Chondrocyte (in vitro differentiated cells): Measurements from ENCODE around the gene SEMG2. TPM values are rescaled to one million over a fixed set of nuclear protein-coding genes. Genes with fewer than 3 reads are reported as not detected.

Source experiments
- DNase-seq: peaks from one replicate; pipeline ENCODE4 v3.0.0; 2021; ENCODE audit warnings: mixed read lengths, low spot score
- H3K27ac Mint-ChIP-seq: one replicate; pipeline ENCODE4 v1.8.0; 2021; ENCODE audit warnings: mild to moderate bottlenecking, moderate library complexity, mixed read lengths; ENCODE audit not compliant: unreplicated experiment
- H3K27me3 Mint-ChIP-seq: 2 replicates; pipeline ENCODE4 v1.8.0; 2021; ENCODE audit warnings: low read depth, mixed read lengths
- H3K36me3 Mint-ChIP-seq: 2 replicates; pipeline ENCODE4 v1.8.0; 2021; ENCODE audit warnings: low read depth, mixed read lengths
- H3K4me1 Mint-ChIP-seq: 2 replicates; pipeline ENCODE4 v1.8.0; 2021; ENCODE audit warnings: low read depth, mild to moderate bottlenecking, mixed read lengths
- H3K4me3 Mint-ChIP-seq: one replicate; pipeline ENCODE4 v1.8.0; 2021; ENCODE audit warnings: mild to moderate bottlenecking, moderate library complexity, mixed read lengths; ENCODE audit not compliant: unreplicated experiment
- H3K9me3 Mint-ChIP-seq: 2 replicates; pipeline ENCODE4 v1.8.0; 2021; ENCODE audit warnings: low read depth, mixed read lengths
- CTCF ChIP-seq: fragments of 200-600 bp; sonication (generic); IDR thresholded peaks from 2 replicates; pipeline ENCODE4 v1.5.0; 2021; ENCODE audit warnings: antibody characterized with exemption, mild to moderate bottlenecking, moderate library complexity
- total RNA-seq: library from RNA; stranded (reverse); gene quantifications from 3 replicates; pipeline ENCODE4 v1.2.1, GENCODE V29; 2021

SEMG2 gene
- total RNA-seq, 1 donor from 2014 or later = not detected

- Mint-ChIP-seq H3K27me3 (peaks cover 32% of the 10 kb centered on the region), H3K27ac (no peak overlapping the region), H3K9me3 (no peaks in the 10 kb centered on the region), H3K4me1 (no peaks in the 10 kb centered on the region), H3K36me3 (no peaks in the 10 kb centered on the region), H3K4me3 (no peak overlapping the region)
- TF ChIP-seq CTCF = no peak
- DNase-seq = no peak
Observed at GRCh38 chr20:45226287-45226686, 5.1 kb downstream of the SEMG2 start.

- Mint-ChIP-seq H3K27ac (no peak overlapping the region), H3K4me1 (no peaks in the 10 kb centered on the region), H3K9me3 (peaks cover 8% of the 10 kb centered on the region), H3K4me3 (no peak overlapping the region), H3K36me3 (peaks cover 3% of the 10 kb centered on the region), H3K27me3 (peaks cover 41% of the 10 kb centered on the region)
- peak; percentile 52 for TF ChIP-seq CTCF
- DNase-seq = no peak
Observed at GRCh38 chr20:45229264-45230056, 8.3 kb downstream of the SEMG2 start.

GRCh38 chr20:45230631-45231030 lies 9.5 kb downstream of the SEMG2 start:
- Mint-ChIP-seq H3K4me1 (no peaks in the 10 kb centered on the region), H3K36me3 (peaks cover 3% of the 10 kb centered on the region), H3K9me3 (peaks cover 12% of the 10 kb centered on the region), H3K27me3 (peaks cover 37% of the 10 kb centered on the region), H3K27ac (no peak overlapping the region), H3K4me3 (no peak overlapping the region)
- DNase-seq = no peak
- TF ChIP-seq CTCF = no peak

GRCh38 chr20:45235995-45236394 lies 14.8 kb downstream of the SEMG2 start:
- Mint-ChIP-seq H3K9me3 (peaks cover 12% of the 10 kb centered on the region), H3K4me1 (no peaks in the 10 kb centered on the region), H3K27me3 (peaks cover 41% of the 10 kb centered on the region), H3K4me3 (no peak overlapping the region), H3K27ac (no peak overlapping the region), H3K36me3 (peaks cover 3% of the 10 kb centered on the region)
- no peak for DNase-seq
- TF ChIP-seq CTCF = peak; percentile 43

GRCh38 chr20:45238139-45238538 lies 17.0 kb downstream of the SEMG2 start:
- DNase-seq = no peak
- Mint-ChIP-seq H3K27ac (no peak overlapping the region), H3K4me3 (no peak overlapping the region), H3K27me3 (peaks cover 49% of the 10 kb centered on the region), H3K4me1 (no peaks in the 10 kb centered on the region), H3K36me3 (peaks cover 3% of the 10 kb centered on the region), H3K9me3 (peaks cover 9% of the 10 kb centered on the region)
- no peak for TF ChIP-seq CTCF
